ENCODE data around the gene NECTIN2. TPM values are rescaled to one million over a fixed set of nuclear protein-coding genes. Genes with fewer than 3 reads are reported as not detected.

Gene NECTIN2
- total RNA-seq = 11.2 TPM
- polyA plus RNA-seq = 19.5 TPM
- long read RNA-seq, donor 1 = 0 reads
- long read RNA-seq, donor 2, transcript NECTIN2-202 (6 exons, 2,112 nt) = major isoform, 9 of 22 reads
- long read RNA-seq, donor 2, partial matches to known transcripts = 10 of 22 reads
- long read RNA-seq, donor 2, other reads (novel, unspliced or antisense) = 0 of 22 reads
- long read RNA-seq, donor 3, partial matches to known transcripts = 0 of 2 reads
- long read RNA-seq, donor 3, other reads (novel, unspliced or antisense) = 0 of 2 reads
- long read RNA-seq, donor 4, partial matches to known transcripts = 0 of 1 reads
- long read RNA-seq, donor 4, other reads (novel, unspliced or antisense) = 0 of 1 reads
- long read RNA-seq, donor 5, transcript NECTIN2-202 (6 exons, 2,112 nt) = major isoform, 9 of 11 reads
- long read RNA-seq, donor 5, partial matches to known transcripts = 0 of 11 reads
- long read RNA-seq, donor 5, other reads (novel, unspliced or antisense) = 0 of 11 reads
- long read RNA-seq, donor 6, partial matches to known transcripts = 6 of 14 reads
- long read RNA-seq, donor 6, other reads (novel, unspliced or antisense) = 0 of 14 reads
- long read RNA-seq, donor 7, partial matches to known transcripts = 0 of 4 reads
- long read RNA-seq, donor 7, other reads (novel, unspliced or antisense) = 0 of 4 reads
- long read RNA-seq, donor 8, partial matches to known transcripts = 0 of 2 reads
- long read RNA-seq, donor 8, other reads (novel, unspliced or antisense) = 0 of 2 reads
- long read RNA-seq, donor 9, partial matches to known transcripts = 0 of 5 reads
- long read RNA-seq, donor 9, other reads (novel, unspliced or antisense) = 0 of 5 reads
- long read RNA-seq, donor 10, partial matches to known transcripts = 0 of 5 reads
- long read RNA-seq, donor 10, other reads (novel, unspliced or antisense) = 0 of 5 reads

DNA sequence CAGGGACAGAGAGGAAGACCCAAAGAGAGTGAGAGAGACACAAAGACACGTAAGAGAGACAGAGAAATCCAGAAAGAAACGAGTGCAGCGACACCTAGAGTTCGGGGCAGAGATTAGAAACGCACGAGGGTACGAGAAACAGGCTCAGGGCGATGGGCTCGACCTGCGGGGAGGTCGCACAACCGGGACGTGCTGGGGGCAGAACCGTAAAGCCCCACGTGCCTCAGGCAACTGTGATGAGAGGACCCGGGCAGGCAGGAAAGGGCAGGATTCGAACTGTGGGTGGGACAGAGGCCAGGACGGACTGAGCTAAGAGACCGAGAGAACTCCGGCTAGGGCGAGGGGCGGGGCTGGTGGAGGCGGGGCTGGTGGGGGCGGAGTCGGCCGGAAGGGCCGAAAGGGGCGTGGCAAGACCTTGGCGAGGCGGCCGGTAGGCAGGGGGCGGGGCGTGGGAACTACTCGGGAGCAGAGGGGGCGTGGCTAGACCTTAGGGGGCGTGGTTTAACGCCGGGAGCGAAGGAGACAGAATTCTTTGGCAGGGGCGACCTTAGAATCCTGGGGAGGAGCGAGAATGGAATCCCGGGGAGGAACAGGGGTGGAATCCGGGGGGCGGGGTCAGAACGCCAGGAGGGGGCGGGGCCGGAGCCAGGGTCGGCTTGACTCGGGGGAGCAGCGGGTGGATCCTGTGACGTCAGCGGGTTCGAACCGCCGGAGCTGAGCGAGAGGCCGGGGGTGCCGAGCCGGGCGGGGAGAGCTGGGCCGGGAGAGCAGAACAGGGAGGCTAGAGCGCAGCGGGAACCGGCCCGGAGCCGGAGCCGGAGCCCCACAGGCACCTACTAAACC lies at the start of gene NECTIN2:
NECTIN2 (plus strand) TSS at position 686 of the 843 bp plus-strand sequence. CDS start 229 bp downstream, outside the sequence.
- peaks cover 24 to 58% of the 10 kb centered on the region in 2 donors for H3K27me3 ChIP-seq (ENCODE audit: control insufficient read depth in 2 of 2, insufficient read depth in 1 of 2, low read length in 1 of 2)
- 1% methylated on average over 67 of the region's 67 CpGs for WGBS
- no peaks in the 10 kb centered on the region for H3K36me3 ChIP-seq (ENCODE audit: control insufficient read depth in 2 of 2, insufficient read depth in 2 of 2, low read length in 1 of 2)
- DNase-seq (ENCODE audit: low read depth in 6 of 9, low spot score in 9 of 9) = peak; percentile 52 to 86 (median 61)
- H3K27ac ChIP-seq (ENCODE audit: low read depth in 1 of 2, low read length in 1 of 2) = peak within 1 kb of the TSS; percentile 66 to 75
- H3K4me1 ChIP-seq (ENCODE audit: control insufficient read depth in 2 of 2, insufficient read depth in 2 of 2, low read length in 2 of 2) = peaks cover 12 to 42% of the 10 kb centered on the region in 2 donors
- peaks cover 0 to 10% of the 10 kb centered on the region in 2 donors for H3K9me3 ChIP-seq (ENCODE audit: control insufficient read depth in 2 of 2, insufficient read depth in 1 of 2, low read length in 1 of 2)
- H3K4me3 ChIP-seq (ENCODE audit: low read length in 2 of 2) = peak within 1 kb of the TSS; percentile 37 to 43

- Histone ChIP-seq H3K9me3 (ENCODE audit: control insufficient read depth in 2 of 2, insufficient read depth in 1 of 2, low read length in 1 of 2) (no peaks in the 10 kb centered on the region), H3K36me3 (ENCODE audit: control insufficient read depth in 2 of 2, insufficient read depth in 2 of 2, low read length in 1 of 2) (no peaks in the 10 kb centered on the region), H3K4me3 (ENCODE audit: low read length in 2 of 2) (no peak overlapping the region), H3K27me3 (ENCODE audit: control insufficient read depth in 2 of 2, insufficient read depth in 1 of 2, low read length in 1 of 2) (no peaks in the 10 kb centered on the region), H3K4me1 (ENCODE audit: control insufficient read depth in 2 of 2, insufficient read depth in 2 of 2, low read length in 2 of 2) (peaks cover 0 to 12% of the 10 kb centered on the region in 2 donors), H3K27ac (ENCODE audit: low read depth in 1 of 2, low read length in 1 of 2) (no peak overlapping the region)
- 23% methylated on average over 12 of the region's 12 CpGs for WGBS
- DNase-seq (ENCODE audit: low read depth in 6 of 9, low spot score in 9 of 9) = no peak
Observed at GRCh38 chr19:44796701-44797115, 49.4 kb upstream of the NECTIN2 start.

- no peak overlapping the region for H3K27ac ChIP-seq (ENCODE audit: low read depth in 1 of 2, low read length in 1 of 2)
- H3K9me3 ChIP-seq (ENCODE audit: control insufficient read depth in 2 of 2, insufficient read depth in 1 of 2, low read length in 1 of 2) = peaks cover 0 to 2% of the 10 kb centered on the region in 2 donors
- no peak overlapping the region for H3K4me3 ChIP-seq (ENCODE audit: low read length in 2 of 2)
- H3K27me3 ChIP-seq (ENCODE audit: control insufficient read depth in 2 of 2, insufficient read depth in 1 of 2, low read length in 1 of 2) = peaks cover 0 to 4% of the 10 kb centered on the region in 2 donors
- WGBS = 91% methylated on average over 10 of the region's 10 CpGs
- H3K36me3 ChIP-seq (ENCODE audit: control insufficient read depth in 2 of 2, insufficient read depth in 2 of 2, low read length in 1 of 2) = no peaks in the 10 kb centered on the region
- peaks cover 0 to 12% of the 10 kb centered on the region in 2 donors for H3K4me1 ChIP-seq (ENCODE audit: control insufficient read depth in 2 of 2, insufficient read depth in 2 of 2, low read length in 2 of 2)
- DNase-seq (ENCODE audit: low read depth in 6 of 9, low spot score in 9 of 9) = no peak
Observed at GRCh38 chr19:44799627-44800346, 46.3 kb upstream of the NECTIN2 start.

DNA sequence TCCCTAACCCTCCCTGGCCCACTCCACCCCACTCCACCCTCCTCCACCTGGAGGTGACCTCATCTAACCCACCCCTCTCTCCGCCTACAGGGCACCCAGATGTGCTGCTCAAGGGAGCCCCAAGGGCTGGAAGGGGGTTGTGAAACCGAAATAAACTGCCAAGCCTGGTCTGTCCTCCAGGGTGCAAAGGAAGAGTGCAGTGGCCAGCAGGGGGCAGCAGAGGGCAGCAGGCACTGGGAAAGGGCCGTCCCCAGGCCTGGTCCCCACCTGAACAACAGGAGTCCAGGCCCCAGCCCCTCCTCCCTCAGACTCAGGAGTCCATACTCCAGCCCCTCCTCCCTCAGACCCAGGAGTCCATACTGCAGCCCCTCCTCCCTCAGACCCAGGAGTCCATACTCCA lies 45.6 kb upstream of the NECTIN2 start:
- peaks cover 0 to 2% of the 10 kb centered on the region in 2 donors for H3K9me3 ChIP-seq (ENCODE audit: control insufficient read depth in 2 of 2, insufficient read depth in 1 of 2, low read length in 1 of 2)
- WGBS = 4% methylated on average over 3 of the region's 3 CpGs
- H3K36me3 ChIP-seq (ENCODE audit: control insufficient read depth in 2 of 2, insufficient read depth in 2 of 2, low read length in 1 of 2) = no peaks in the 10 kb centered on the region

GRCh38 chr19:44803442-44804428 lies 42.4 kb upstream of the NECTIN2 start:
- DNase-seq (ENCODE audit: low read depth in 6 of 9, low spot score in 9 of 9) = no peak
- 93% methylated on average over 13 of the region's 13 CpGs for WGBS
- peaks cover 0 to 22% of the 10 kb centered on the region in 2 donors for H3K27me3 ChIP-seq (ENCODE audit: control insufficient read depth in 2 of 2, insufficient read depth in 1 of 2, low read length in 1 of 2)

More for the DNA sequence above, 45.6 kb upstream of the NECTIN2 start:
- H3K27me3 ChIP-seq (ENCODE audit: control insufficient read depth in 2 of 2, insufficient read depth in 1 of 2, low read length in 1 of 2) = peaks cover 0 to 4% of the 10 kb centered on the region in 2 donors
- no peak overlapping the region for H3K4me3 ChIP-seq (ENCODE audit: low read length in 2 of 2)
- no peak overlapping the region for H3K27ac ChIP-seq (ENCODE audit: low read depth in 1 of 2, low read length in 1 of 2)
- H3K4me1 ChIP-seq (ENCODE audit: control insufficient read depth in 2 of 2, insufficient read depth in 2 of 2, low read length in 2 of 2) = peaks cover 0 to 12% of the 10 kb centered on the region in 2 donors
- DNase-seq (ENCODE audit: low read depth in 6 of 9, low spot score in 9 of 9) = peak; percentile 29 to 79 (median 50)

DNA sequence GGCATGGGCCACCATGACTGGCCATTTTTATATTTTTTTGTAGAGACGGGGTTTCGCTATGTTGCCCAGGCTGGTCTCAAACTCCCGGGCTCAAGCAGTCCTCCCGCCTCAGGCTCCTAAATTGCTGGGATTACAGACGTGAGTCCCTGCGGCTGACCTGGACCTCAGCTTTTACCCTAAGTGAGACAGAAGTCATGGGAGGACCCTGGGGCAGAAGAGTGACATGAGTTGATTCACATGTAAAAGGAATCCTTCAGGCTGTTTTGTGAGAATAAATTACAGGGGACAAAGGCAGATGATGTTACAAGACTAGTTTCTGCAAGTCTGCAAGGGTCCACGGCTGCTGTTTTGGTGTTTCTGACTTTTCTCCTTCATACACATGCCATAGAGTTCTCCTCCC lies 39.8 kb upstream of the NECTIN2 start:
- Histone ChIP-seq H3K9me3 (ENCODE audit: control insufficient read depth in 2 of 2, insufficient read depth in 1 of 2, low read length in 1 of 2) (peaks cover 0 to 8% of the 10 kb centered on the region in 2 donors), H3K4me3 (ENCODE audit: low read length in 2 of 2) (no peak overlapping the region), H3K36me3 (ENCODE audit: control insufficient read depth in 2 of 2, insufficient read depth in 2 of 2, low read length in 1 of 2) (no peaks in the 10 kb centered on the region), H3K27me3 (ENCODE audit: control insufficient read depth in 2 of 2, insufficient read depth in 1 of 2, low read length in 1 of 2) (peaks cover 0 to 37% of the 10 kb centered on the region in 2 donors), H3K4me1 (ENCODE audit: control insufficient read depth in 2 of 2, insufficient read depth in 2 of 2, low read length in 2 of 2) (peaks cover 0 to 10% of the 10 kb centered on the region in 2 donors), H3K27ac (ENCODE audit: low read depth in 1 of 2, low read length in 1 of 2) (no peak overlapping the region)
- 97% methylated on average over 7 of the region's 7 CpGs for WGBS
- DNase-seq (ENCODE audit: low read depth in 6 of 9, low spot score in 9 of 9) = no peak

More at GRCh38 chr19:44803442-44804428, 42.4 kb upstream of the NECTIN2 start:
- H3K4me1 ChIP-seq (ENCODE audit: control insufficient read depth in 2 of 2, insufficient read depth in 2 of 2, low read length in 2 of 2) = peaks cover 0 to 9% of the 10 kb centered on the region in 2 donors
- no peak overlapping the region for H3K27ac ChIP-seq (ENCODE audit: low read depth in 1 of 2, low read length in 1 of 2)
- H3K36me3 ChIP-seq (ENCODE audit: control insufficient read depth in 2 of 2, insufficient read depth in 2 of 2, low read length in 1 of 2) = no peaks in the 10 kb centered on the region
- peaks cover 0 to 8% of the 10 kb centered on the region in 2 donors for H3K9me3 ChIP-seq (ENCODE audit: control insufficient read depth in 2 of 2, insufficient read depth in 1 of 2, low read length in 1 of 2)
- H3K4me3 ChIP-seq (ENCODE audit: low read length in 2 of 2) = no peak overlapping the region

DNA sequence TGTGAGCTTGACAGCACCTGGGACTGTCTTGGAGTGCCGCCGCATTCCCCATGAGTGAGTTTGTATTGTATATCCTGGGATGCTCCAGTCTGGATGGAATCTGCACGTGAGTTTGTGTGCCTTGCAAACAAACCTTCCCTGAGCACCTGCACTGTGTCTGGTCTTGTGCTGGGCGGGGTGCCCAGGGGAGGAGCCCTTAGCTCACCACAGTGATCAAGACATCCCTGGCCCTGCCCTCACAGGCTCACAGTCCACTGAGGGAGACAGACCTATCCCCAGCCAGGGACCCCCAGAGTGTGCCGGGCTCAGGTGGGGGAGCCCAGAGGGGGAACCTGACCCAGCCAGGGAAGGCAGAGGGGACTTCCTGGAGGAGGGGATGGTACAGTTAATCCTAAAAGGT lies 38.9 kb upstream of the NECTIN2 start:
- Histone ChIP-seq H3K4me3 (ENCODE audit: low read length in 2 of 2) (no peak overlapping the region), H3K27me3 (ENCODE audit: control insufficient read depth in 2 of 2, insufficient read depth in 1 of 2, low read length in 1 of 2) (peaks cover 0 to 37% of the 10 kb centered on the region in 2 donors), H3K27ac (ENCODE audit: low read depth in 1 of 2, low read length in 1 of 2) (no peak overlapping the region), H3K36me3 (ENCODE audit: control insufficient read depth in 2 of 2, insufficient read depth in 2 of 2, low read length in 1 of 2) (no peaks in the 10 kb centered on the region), H3K4me1 (ENCODE audit: control insufficient read depth in 2 of 2, insufficient read depth in 2 of 2, low read length in 2 of 2) (peaks cover 0 to 10% of the 10 kb centered on the region in 2 donors), H3K9me3 (ENCODE audit: control insufficient read depth in 2 of 2, insufficient read depth in 1 of 2, low read length in 1 of 2) (peaks cover 0 to 8% of the 10 kb centered on the region in 2 donors)
- 88% methylated on average over 5 of the region's 5 CpGs for WGBS
- no peak for DNase-seq (ENCODE audit: low read depth in 6 of 9, low spot score in 9 of 9)
